Motor neuron (in vitro differentiated cells): ENCODE data around the gene COG4. TPM values are rescaled to one million over a fixed set of nuclear protein-coding genes. Genes with fewer than 3 reads are reported as not detected.

Experiments used
- ATAC-seq, 8 experiments: fragments of 200-7000 bp; cut with Tn5 transposase; replicated peaks in 6 of 8; 2 replicates each; pipeline ENCODE4 v1.8.0; 2021; ENCODE audit warnings: mild to moderate bottlenecking in 8 of 8, moderate library complexity in 8 of 8
- H3K27ac ChIP-seq, 2 donors: fragments of 250-450 bp; sonication (Bioruptor Pico); 2 replicates each; pipeline ENCODE4 v1.9.0; 2021; ENCODE audit warnings: antibody characterized with exemption in 2 of 2, mild to moderate bottlenecking in 2 of 2, moderate library complexity in 1 of 2
- H3K4me1 ChIP-seq, 2 donors: fragments of 250-450 bp; sonication (Bioruptor Pico); replicated peaks in 1 of 2; 2 replicates each; pipeline ENCODE4 v1.6.1; 2021; ENCODE audit warnings: antibody characterized with exemption in 2 of 2, mild to moderate bottlenecking in 2 of 2, moderate library complexity in 1 of 2
- H3K4me3 ChIP-seq, 5 donors: fragments of 250-450 bp; sonication (Bioruptor Pico); 2 replicates each; pipeline ENCODE4 v1.9.0; 2021; ENCODE audit warnings: antibody characterized with exemption in 5 of 5, mild to moderate bottlenecking in 5 of 5, moderate library complexity in 4 of 5
- WGBS, 10 experiments: fragments of 450-650 bp; shearing (Covaris generic); methylation state at CpG; one replicate each; pipeline ENCODE4 v1.0.0; 2022; 5-methylcytosine and 5-hydroxymethylcytosine counted together
- in situ Hi-C, 9 experiments: fragments of 400-800 bp; cut with MboI; loops; one replicate each; pipeline ENCODE4 v1.15.0; 2021; ENCODE audit warnings: low sequenced_read_pairs in 9 of 9, low pct_unique_long_range_greater_than_20kb in 2 of 9; ENCODE audit not compliant: unreplicated experiment in 9 of 9
- total RNA-seq, 8 experiments: library from RNA; unstranded; fragments of 300-600 nt; gene quantifications; 2 replicates each; pipeline versions ENCODE4 v1.2.3 to v1.2.4, GENCODE V29; 2022

The COG4 gene
- total RNA-seq, 8 experiments from 2014 or later, result 43.4 to 84.9 (median 53.6) TPM

GRCh38 chr16:70490261-70490660 is 33.1 kb downstream of the COG4 start:
- Histone ChIP-seq H3K4me3 (no peak overlapping the region), H3K4me1 (no peaks in the 10 kb centered on the region), H3K27ac (no peak overlapping the region)
- in situ Hi-C loops, result no loop called here
- no peak for ATAC-seq
- 20 to 100% (median 88%) methylated on average over 1 to 5 of the region's 6 CpGs; no CpG with 5 or more reads in 4 of the 10 experiments for WGBS, 10 experiments

GRCh38 chr16:70484867-70485266 is 38.5 kb downstream of the COG4 start:
- no peak overlapping the region for H3K27ac ChIP-seq
- no peak overlapping the region for H3K4me3 ChIP-seq
- in situ Hi-C loops, result no loop called here
- no peaks in the 10 kb centered on the region for H3K4me1 ChIP-seq
- 83 to 100% (median 93%) methylated on average over 1 of the region's 2 CpGs; no CpG with 5 or more reads in 6 of the 10 experiments for WGBS, 10 experiments
- no peak for ATAC-seq

GRCh38 chr16:70483426-70483825 is 39.9 kb downstream of the COG4 start:
- H3K4me3 ChIP-seq, result no peak overlapping the region
- H3K27ac ChIP-seq, result no peak overlapping the region
- in situ Hi-C loops, result no loop called here
- 20 to 92% (median 83%) methylated on average over 1 to 3 of the region's 5 CpGs; no CpG with 5 or more reads in 7 of the 10 experiments for WGBS, 10 experiments
- ATAC-seq, result no peak
- H3K4me1 ChIP-seq, result no peaks in the 10 kb centered on the region

GRCh38 chr16:70482624-70483023 is 40.7 kb downstream of the COG4 start:
- peak in 5 of 8 experiments; percentile 31 to 72 (median 38) for ATAC-seq
- Histone ChIP-seq H3K4me3 (no peak overlapping the region), H3K27ac (no peak overlapping the region), H3K4me1 (no peaks in the 10 kb centered on the region)
- WGBS, 10 experiments, result 60 to 100% (median 86%) methylated on average over 1 to 3 of the region's 5 CpGs; no CpG with 5 or more reads in 6 of the 10 experiments
- in situ Hi-C loops, result no loop called here

- in situ Hi-C loops, result no loop called here
- no peak for ATAC-seq
- H3K27ac ChIP-seq, result no peak overlapping the region
- no peaks in the 10 kb centered on the region for H3K4me1 ChIP-seq
- H3K4me3 ChIP-seq, result no peak overlapping the region
- WGBS, 10 experiments, result 60 to 100% (median 84%) methylated on average over 1 to 5 of the region's 7 CpGs; no CpG with 5 or more reads in 2 of the 10 experiments
These were observed 41.3 kb downstream of the COG4 start for GRCh38 chr16:70481929-70482536.

GRCh38 chr16:70480127-70481105 is 42.9 kb downstream of the COG4 start:
- Histone ChIP-seq H3K4me1 (no peaks in the 10 kb centered on the region), H3K4me3 (no peak overlapping the region), H3K27ac (no peak overlapping the region)
- 80 to 100% (median 100%) methylated on average over 1 to 8 of the region's 17 CpGs; no CpG with 5 or more reads in 5 of the 10 experiments for WGBS, 10 experiments
- in situ Hi-C loops, result no loop called here
- ATAC-seq, result peak in 2 of 8 experiments; percentile 10 to 13

GRCh38 chr16:70478912-70479341 is 44.4 kb downstream of the COG4 start:
- ATAC-seq, result peak in 5 of 8 experiments; percentile 7 to 82 (median 66)
- in situ Hi-C loops, result no loop called here
- Histone ChIP-seq H3K4me3 (no peak overlapping the region), H3K27ac (no peak overlapping the region), H3K4me1 (no peaks in the 10 kb centered on the region)
- WGBS, 10 experiments, result 0 to 89% (median 35%) methylated on average over 1 to 3 of the region's 10 CpGs; no CpG with 5 or more reads in 6 of the 10 experiments

GRCh38 chr16:70478169-70478568 is 45.2 kb downstream of the COG4 start:
- in situ Hi-C loops, result no loop called here
- no peak for ATAC-seq
- Histone ChIP-seq H3K4me1 (no peaks in the 10 kb centered on the region), H3K27ac (no peak overlapping the region), H3K4me3 (no peak overlapping the region)
- 80 to 100% (median 80%) methylated on average over 1 to 2 of the region's 8 CpGs; no CpG with 5 or more reads in 7 of the 10 experiments for WGBS, 10 experiments

GRCh38 chr16:70476272-70477020 is 46.9 kb downstream of the COG4 start:
- WGBS, 10 experiments, result 0 to 100% (median 53%) methylated on average over 1 to 5 of the region's 13 CpGs; no CpG with 5 or more reads in 3 of the 10 experiments
- Histone ChIP-seq H3K27ac (no peak overlapping the region), H3K4me1 (no peaks in the 10 kb centered on the region), H3K4me3 (no peak overlapping the region)
- ATAC-seq, result peak in 3 of 8 experiments; percentile 15 to 74 (median 60)
- in situ Hi-C loops, result no loop called here

GRCh38 chr16:70475054-70475871 is 48.1 kb downstream of the COG4 start:
- no peak overlapping the region for H3K4me3 ChIP-seq
- in situ Hi-C loops, result no loop called here
- no peak overlapping the region for H3K27ac ChIP-seq
- no peak for ATAC-seq
- no peaks in the 10 kb centered on the region for H3K4me1 ChIP-seq
- 54 to 92% (median 88%) methylated on average over 2 to 4 of the region's 24 CpGs; no CpG with 5 or more reads in 6 of the 10 experiments for WGBS, 10 experiments

GRCh38 chr16:70474320-70475053 is 48.9 kb downstream of the COG4 start:
- WGBS, 10 experiments, result 40 to 100% methylated on average over 1 to 2 of the region's 22 CpGs; no CpG with 5 or more reads in 8 of the 10 experiments
- in situ Hi-C loops, result no loop called here
- Histone ChIP-seq H3K27ac (no peak overlapping the region), H3K4me1 (no peaks in the 10 kb centered on the region), H3K4me3 (no peak overlapping the region)
- ATAC-seq, result no peak
